DND-41 (cell line): ENCODE results near the gene MCC.

Experiments used
- ATAC-seq: fragments of 200-7000 bp; cut with Tn5 transposase; 3 replicates; pipeline ENCODE4 v1.9.1; 2021; ENCODE audit warnings: low read depth; ENCODE audit not compliant: insufficient read depth
- DNase-seq: peaks from one replicate; pipeline ENCODE4 v3.0.0-alpha.2; 2020
- H2AFZ ChIP-seq: 2 replicates; pipeline ENCODE4 v1.6.0; 2012; ENCODE audit warnings: low read depth, low read length
- H3K27ac ChIP-seq: 2 replicates; pipeline ENCODE4 v1.5.1; 2012; ENCODE audit warnings: low read length, inconsistent platforms
- H3K27me3 ChIP-seq: fragments of 200-600 bp; sonication (generic); 2 replicates; pipeline ENCODE4 v1.6.0; 2012; ENCODE audit warnings: low read length, mild to moderate bottlenecking, inconsistent platforms; ENCODE audit not compliant: insufficient read depth, poor library complexity
- H3K36me3 ChIP-seq: 2 replicates; pipeline ENCODE4 v1.5.1; 2012; ENCODE audit warnings: low read length, inconsistent platforms; ENCODE audit not compliant: insufficient read depth
- H3K4me1 ChIP-seq: 2 replicates; pipeline ENCODE4 v1.5.1; 2012; ENCODE audit warnings: mild to moderate bottlenecking, low read length; ENCODE audit not compliant: insufficient read depth
- H3K4me2 ChIP-seq: 2 replicates; pipeline ENCODE4 v1.6.0; 2012; ENCODE audit warnings: mild to moderate bottlenecking, moderate library complexity, low read length, inconsistent platforms; ENCODE audit not compliant: insufficient read depth
- H3K4me3 ChIP-seq, 2 experiments: fragments of 200-600 bp in 1 of 2; shearing (Covaris generic) in 1 of 2; 2 replicates each; pipeline ENCODE4 v1.5.1; 2012 to 2016; ENCODE audit warnings: inconsistent platforms in 2 of 2, low read length in 2 of 2, mild to moderate bottlenecking in 2 of 2, low read depth in 1 of 2, moderate library complexity in 1 of 2
- H3K79me2 ChIP-seq: 2 replicates; pipeline ENCODE4 v1.6.0; 2012; ENCODE audit warnings: low read length, inconsistent platforms; ENCODE audit not compliant: insufficient read depth
- H3K9ac ChIP-seq: 2 replicates; pipeline ENCODE4 v1.6.0; 2012; ENCODE audit warnings: low read depth, mild to moderate bottlenecking, inconsistent platforms, low read length, moderate library complexity
- H3K9me3 ChIP-seq: 2 replicates; pipeline ENCODE4 v1.5.1; 2012; ENCODE audit warnings: low read length, moderate library complexity, mild to moderate bottlenecking, inconsistent platforms; ENCODE audit not compliant: insufficient read depth, severe bottlenecking
- H4K20me1 ChIP-seq: 2 replicates; pipeline ENCODE4 v1.6.0; 2012; ENCODE audit warnings: low read length; ENCODE audit not compliant: insufficient read depth
- EZH2 ChIP-seq: IDR thresholded peaks from 3 replicates; pipeline ENCODE4 v1.6.1; 2012; ENCODE audit warnings: borderline replicate concordance, low read depth, mild to moderate bottlenecking, moderate library complexity, low read length, inconsistent platforms; ENCODE audit not compliant: severe bottlenecking
- TF ChIP-seq, protein P1 (sequence below): IDR thresholded peaks from 2 replicates; pipeline ENCODE4 v1.5.1; 2012; ENCODE audit warnings: borderline replicate concordance, low read length, moderate library complexity, mild to moderate bottlenecking; ENCODE audit not compliant: poor library complexity, severe bottlenecking; ENCODE audit errors: extremely low read depth

Gene MCC

DNA sequence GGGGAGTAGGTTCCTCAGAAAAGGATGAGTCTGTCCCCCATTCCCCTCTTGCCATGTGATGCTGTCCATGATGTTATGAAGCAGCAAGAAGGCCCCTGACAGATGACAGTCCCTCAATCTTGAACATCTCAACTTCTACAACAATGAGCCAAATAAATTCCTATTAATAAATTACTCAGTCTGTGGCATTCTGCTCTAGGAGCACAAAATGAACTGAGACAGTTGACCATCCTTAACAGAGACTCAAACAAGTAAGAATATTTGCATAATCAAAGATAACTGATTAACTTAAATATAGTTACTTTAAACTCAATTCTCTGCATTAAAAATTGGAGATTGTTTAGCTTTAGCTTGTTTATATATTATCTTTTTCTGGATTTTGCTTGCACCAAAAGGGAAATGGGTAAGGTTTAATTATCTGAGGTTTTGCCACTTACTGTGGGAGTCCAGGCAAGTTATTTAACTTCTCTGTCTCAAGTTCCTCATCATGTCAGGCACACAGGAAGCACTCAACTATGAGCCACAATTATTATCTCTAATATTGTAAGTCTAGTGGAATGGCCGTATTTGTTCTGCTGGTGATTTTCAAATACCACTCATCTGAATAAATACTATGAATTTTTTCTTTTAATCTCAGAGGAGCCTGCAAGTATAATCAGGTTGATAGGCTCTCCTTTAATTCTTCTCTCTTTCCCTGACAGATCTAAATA, 216.4 kb downstream of the MCC start:
- Histone ChIP-seq H3K36me3 (no peaks in the 10 kb centered on the region), H3K9me3 (no peaks in the 10 kb centered on the region), H3K27ac (no peak overlapping the region), H3K4me1 (peaks cover 6% of the 10 kb centered on the region; the same call in 1 of the 2 replicates), H3K79me2 (no peaks in the 10 kb centered on the region), H3K4me3 (no peak overlapping the region), H3K27me3 (no peaks in the 10 kb centered on the region), H4K20me1 (no peaks in the 10 kb centered on the region), H3K4me2 (no peak overlapping the region), H2AFZ (no peak overlapping the region), H3K9ac (no peak overlapping the region)
- ATAC-seq (no peak), DNase-seq (no peak)
- TF ChIP-seq EZH2: no peak
- TF ChIP-seq, protein P1, sequence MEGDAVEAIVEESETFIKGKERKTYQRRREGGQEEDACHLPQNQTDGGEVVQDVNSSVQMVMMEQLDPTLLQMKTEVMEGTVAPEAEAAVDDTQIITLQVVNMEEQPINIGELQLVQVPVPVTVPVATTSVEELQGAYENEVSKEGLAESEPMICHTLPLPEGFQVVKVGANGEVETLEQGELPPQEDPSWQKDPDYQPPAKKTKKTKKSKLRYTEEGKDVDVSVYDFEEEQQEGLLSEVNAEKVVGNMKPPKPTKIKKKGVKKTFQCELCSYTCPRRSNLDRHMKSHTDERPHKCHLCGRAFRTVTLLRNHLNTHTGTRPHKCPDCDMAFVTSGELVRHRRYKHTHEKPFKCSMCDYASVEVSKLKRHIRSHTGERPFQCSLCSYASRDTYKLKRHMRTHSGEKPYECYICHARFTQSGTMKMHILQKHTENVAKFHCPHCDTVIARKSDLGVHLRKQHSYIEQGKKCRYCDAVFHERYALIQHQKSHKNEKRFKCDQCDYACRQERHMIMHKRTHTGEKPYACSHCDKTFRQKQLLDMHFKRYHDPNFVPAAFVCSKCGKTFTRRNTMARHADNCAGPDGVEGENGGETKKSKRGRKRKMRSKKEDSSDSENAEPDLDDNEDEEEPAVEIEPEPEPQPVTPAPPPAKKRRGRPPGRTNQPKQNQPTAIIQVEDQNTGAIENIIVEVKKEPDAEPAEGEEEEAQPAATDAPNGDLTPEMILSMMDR: no peak

DNA sequence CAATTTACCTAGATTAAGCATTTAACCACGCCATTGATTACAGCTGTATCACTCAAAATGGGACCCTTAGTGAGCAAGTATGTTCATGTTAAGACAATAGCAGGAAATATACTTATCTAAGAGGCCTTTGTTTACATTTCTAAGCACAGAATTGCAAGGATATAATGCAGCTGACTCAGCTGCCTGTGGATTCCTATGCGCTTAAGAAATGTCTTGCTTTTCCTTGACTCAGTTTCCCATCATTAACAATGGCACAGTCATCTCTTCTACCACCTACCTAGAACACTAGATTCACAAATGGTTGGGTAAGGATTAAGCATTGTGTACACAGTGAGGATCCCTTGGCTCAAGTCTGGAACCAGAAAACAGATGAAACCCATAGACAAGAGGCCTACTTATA, 217.2 kb downstream of the MCC start:
- Histone ChIP-seq H3K4me2 (no peak overlapping the region), H3K79me2 (no peaks in the 10 kb centered on the region)

DNA sequence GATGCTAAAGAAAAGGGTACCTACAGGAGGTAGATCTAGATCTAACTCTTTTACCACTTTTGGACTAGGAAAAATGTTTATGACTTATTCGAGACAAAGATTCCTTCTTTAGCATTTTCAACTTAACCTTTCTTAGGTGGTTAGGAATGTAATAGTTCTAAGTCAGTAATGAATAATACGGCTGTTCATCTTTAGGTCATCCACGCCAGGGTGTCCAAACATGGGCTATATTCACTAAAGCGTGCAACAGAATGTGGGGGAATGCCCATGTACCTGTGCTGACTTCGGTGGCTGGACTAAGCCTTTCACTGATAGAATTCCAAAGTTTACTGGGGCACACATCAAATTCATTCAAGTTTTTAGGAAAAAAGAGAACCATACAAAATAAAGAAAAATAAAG, 218.2 kb downstream of the MCC start:
- no peaks in the 10 kb centered on the region for H4K20me1 ChIP-seq
- H3K9me3 ChIP-seq: no peaks in the 10 kb centered on the region
- H3K4me3 ChIP-seq: no peak overlapping the region
- no peak overlapping the region for H3K9ac ChIP-seq
- ATAC-seq: no peak
- no peaks in the 10 kb centered on the region for H3K79me2 ChIP-seq
- peaks cover 6% of the 10 kb centered on the region; the same call in 1 of the 2 replicates for H3K4me1 ChIP-seq
- no peak for TF ChIP-seq EZH2
- TF ChIP-seq, protein P1: no peak
- DNase-seq: no peak
- H2AFZ ChIP-seq: no peak overlapping the region
- H3K27ac ChIP-seq: no peak overlapping the region
- no peaks in the 10 kb centered on the region for H3K27me3 ChIP-seq
- H3K36me3 ChIP-seq: no peaks in the 10 kb centered on the region
- no peak overlapping the region for H3K4me2 ChIP-seq

More for the DNA sequence above, 217.2 kb downstream of the MCC start:
- Histone ChIP-seq H3K4me3 (no peak overlapping the region), H3K4me1 (peaks cover 6% of the 10 kb centered on the region; the same call in 1 of the 2 replicates), H4K20me1 (no peaks in the 10 kb centered on the region), H3K9ac (no peak overlapping the region), H3K9me3 (no peaks in the 10 kb centered on the region), H3K36me3 (no peaks in the 10 kb centered on the region), H3K27ac (no peak overlapping the region), H3K27me3 (no peaks in the 10 kb centered on the region), H2AFZ (no peak overlapping the region)
- DNase-seq (no peak), ATAC-seq (no peak)
- TF ChIP-seq, protein P1: no peak
- no peak for TF ChIP-seq EZH2
